Left ventricle myocardium inferior (tissue), 1 donor: ENCODE measurements around the gene CD48. TPM values are rescaled to one million over a fixed set of nuclear protein-coding genes. Genes with fewer than 3 reads are reported as not detected.
"Not testable (repeated sequence)": the region's sequence is repeated elsewhere in the genome, so short reads cannot be mapped to it uniquely, and the experiment has no call there.

Experiments used
- DNase-seq: peaks from one replicate; pipeline ENCODE4 v3.0.0-alpha.2; 2020
- H3K27ac ChIP-seq: fragments of 200-600 bp; replicated peaks from 2 replicates; pipeline ENCODE4 v1.8.0; 2021
- H3K27me3 ChIP-seq: fragments of 200-600 bp; 2 replicates; pipeline ENCODE4 v1.8.0; 2021; ENCODE audit warnings: low read depth
- H3K36me3 ChIP-seq: fragments of 200-600 bp; 2 replicates; pipeline ENCODE4 v1.8.0; 2021
- H3K4me1 ChIP-seq: fragments of 200-600 bp; 2 replicates; pipeline ENCODE4 v1.8.0; 2021
- H3K4me3 ChIP-seq: fragments of 200-600 bp; 2 replicates; pipeline ENCODE4 v1.8.0; 2021; ENCODE audit warnings: mild to moderate bottlenecking, moderate library complexity
- H3K9me3 ChIP-seq: fragments of 200-600 bp; replicated peaks from 2 replicates; pipeline ENCODE4 v1.8.0; 2021
- intact Hi-C: fragments of 100-400 bp; cut with micrococcal nuclease; formaldehyde crosslinking; loops from one replicate; pipeline ENCODE4 v1.11.0; 2022
- total RNA-seq: library from RNA; stranded (reverse); fragmentation: NEBNext Ultra II Directional; extraction: Animal tissue kit (Norgen Biotek cat#: 25700); gene quantifications from one replicate; pipeline ENCODE4 v1.2.1, GENCODE V29; 2021
- TF ChIP-seq, protein P1 (sequence below): fragments of 200-600 bp; IDR thresholded peaks from 2 replicates; pipeline ENCODE4 v1.8.0; 2021; ENCODE audit warnings: antibody characterized with exemption, mild to moderate bottlenecking, borderline replicate concordance
- donor health status: DM: no; HTN: yes; CAD: no; lungs with severe emphysema.

CD48 gene
- total RNA-seq, 1 donor from 2014 or later: 1.3 TPM

DNA sequence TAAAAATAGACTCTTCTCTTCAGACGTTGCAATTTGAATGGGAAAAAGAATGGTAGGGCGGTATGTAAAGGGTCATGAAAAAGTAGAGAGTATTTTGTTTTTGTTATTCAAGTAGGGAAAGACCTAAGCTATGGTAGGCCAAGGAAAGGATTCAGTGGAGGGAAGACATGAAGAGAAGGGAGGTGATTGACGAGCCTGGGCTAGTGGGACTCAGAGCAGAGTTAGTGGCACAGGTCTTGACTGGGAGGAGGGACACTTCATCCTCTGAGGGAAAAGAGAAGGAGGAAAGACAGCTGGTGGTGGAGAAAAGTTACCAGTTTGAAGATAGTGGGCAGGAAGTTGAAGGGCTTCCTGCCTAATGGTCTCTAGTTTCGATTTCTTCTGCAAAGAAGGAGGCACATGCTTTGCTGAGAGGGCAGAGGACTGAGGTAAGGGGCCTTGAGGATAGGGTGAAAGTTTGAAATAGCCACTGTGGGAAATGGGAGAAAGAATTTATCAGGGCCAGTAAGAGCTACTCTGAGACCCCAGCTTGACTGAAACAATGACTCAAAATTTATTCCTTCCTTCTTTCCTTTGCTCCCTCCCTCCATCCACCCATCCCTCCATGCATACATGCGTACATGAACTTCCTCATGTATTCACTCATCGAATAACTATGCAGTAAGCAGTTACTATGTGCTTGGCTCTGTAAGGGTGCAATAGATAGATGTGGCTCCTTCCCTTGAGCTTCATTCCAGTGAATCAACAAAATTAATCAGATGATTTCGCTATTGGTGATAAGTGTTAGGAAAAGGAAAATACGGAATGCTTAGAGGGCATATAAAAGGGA lies 4.2 kb downstream of the CD48 start:
- no peak overlapping the region for H3K4me3 ChIP-seq
- intact Hi-C loops: no loop called here
- TF ChIP-seq, protein P1, sequence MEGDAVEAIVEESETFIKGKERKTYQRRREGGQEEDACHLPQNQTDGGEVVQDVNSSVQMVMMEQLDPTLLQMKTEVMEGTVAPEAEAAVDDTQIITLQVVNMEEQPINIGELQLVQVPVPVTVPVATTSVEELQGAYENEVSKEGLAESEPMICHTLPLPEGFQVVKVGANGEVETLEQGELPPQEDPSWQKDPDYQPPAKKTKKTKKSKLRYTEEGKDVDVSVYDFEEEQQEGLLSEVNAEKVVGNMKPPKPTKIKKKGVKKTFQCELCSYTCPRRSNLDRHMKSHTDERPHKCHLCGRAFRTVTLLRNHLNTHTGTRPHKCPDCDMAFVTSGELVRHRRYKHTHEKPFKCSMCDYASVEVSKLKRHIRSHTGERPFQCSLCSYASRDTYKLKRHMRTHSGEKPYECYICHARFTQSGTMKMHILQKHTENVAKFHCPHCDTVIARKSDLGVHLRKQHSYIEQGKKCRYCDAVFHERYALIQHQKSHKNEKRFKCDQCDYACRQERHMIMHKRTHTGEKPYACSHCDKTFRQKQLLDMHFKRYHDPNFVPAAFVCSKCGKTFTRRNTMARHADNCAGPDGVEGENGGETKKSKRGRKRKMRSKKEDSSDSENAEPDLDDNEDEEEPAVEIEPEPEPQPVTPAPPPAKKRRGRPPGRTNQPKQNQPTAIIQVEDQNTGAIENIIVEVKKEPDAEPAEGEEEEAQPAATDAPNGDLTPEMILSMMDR: no peak
- no peaks in the 10 kb centered on the region for H3K4me1 ChIP-seq
- H3K27me3 ChIP-seq: peaks cover 51% of the 10 kb centered on the region
- peak overlapping the region; percentile 33 for H3K27ac ChIP-seq
- no peaks in the 10 kb centered on the region for H3K9me3 ChIP-seq
- no peak for DNase-seq
- H3K36me3 ChIP-seq: no peaks in the 10 kb centered on the region

- no peak overlapping the region for H3K27ac ChIP-seq
- H3K4me1 ChIP-seq: no peaks in the 10 kb centered on the region
- no peak for DNase-seq
- intact Hi-C loops: no loop called here
- H3K27me3 ChIP-seq: peaks cover 44% of the 10 kb centered on the region
- H3K4me3 ChIP-seq: no peak overlapping the region
- no peaks in the 10 kb centered on the region for H3K36me3 ChIP-seq
- TF ChIP-seq, protein P1: no peak
- no peaks in the 10 kb centered on the region for H3K9me3 ChIP-seq
Measured at GRCh38 chr1:160706526-160707235, 4.9 kb downstream of the CD48 start.

DNA sequence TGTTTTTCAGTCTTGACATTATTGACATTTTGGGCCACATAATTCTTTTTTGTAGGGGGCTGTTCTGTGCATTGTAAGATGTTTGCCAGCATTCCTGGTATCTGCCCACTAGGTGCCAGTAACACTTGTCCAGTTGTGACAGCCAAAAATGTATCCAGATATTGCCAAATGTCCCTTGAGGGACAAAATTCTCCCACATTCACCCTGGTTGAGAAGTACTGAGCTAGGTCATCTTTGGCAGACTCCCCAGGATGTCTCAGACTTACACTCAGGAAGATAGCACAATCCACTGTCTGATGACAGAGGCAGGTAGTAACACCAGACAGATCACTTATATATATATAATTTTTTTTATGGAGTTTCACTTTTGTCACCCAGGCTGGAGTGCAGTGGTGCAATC lies 5.9 kb downstream of the CD48 start:
- intact Hi-C loops: no loop called here
- Histone ChIP-seq H3K4me1 (no peaks in the 10 kb centered on the region), H3K9me3 (no peaks in the 10 kb centered on the region), H3K27me3 (peaks cover 34% of the 10 kb centered on the region), H3K27ac (no peak overlapping the region), H3K36me3 (no peaks in the 10 kb centered on the region), H3K4me3 (no peak overlapping the region)
- DNase-seq: no peak
- TF ChIP-seq, protein P1: no peak

- intact Hi-C loops, H3K4me3 ChIP-seq, H3K4me1 ChIP-seq, H3K36me3 ChIP-seq, H3K9me3 ChIP-seq, DNase-seq, H3K27ac ChIP-seq: not testable (repeated sequence)
- peaks cover 29% of the 10 kb centered on the region for H3K27me3 ChIP-seq
Measured at GRCh38 chr1:160705212-160705621, 6.4 kb downstream of the CD48 start.

DNA sequence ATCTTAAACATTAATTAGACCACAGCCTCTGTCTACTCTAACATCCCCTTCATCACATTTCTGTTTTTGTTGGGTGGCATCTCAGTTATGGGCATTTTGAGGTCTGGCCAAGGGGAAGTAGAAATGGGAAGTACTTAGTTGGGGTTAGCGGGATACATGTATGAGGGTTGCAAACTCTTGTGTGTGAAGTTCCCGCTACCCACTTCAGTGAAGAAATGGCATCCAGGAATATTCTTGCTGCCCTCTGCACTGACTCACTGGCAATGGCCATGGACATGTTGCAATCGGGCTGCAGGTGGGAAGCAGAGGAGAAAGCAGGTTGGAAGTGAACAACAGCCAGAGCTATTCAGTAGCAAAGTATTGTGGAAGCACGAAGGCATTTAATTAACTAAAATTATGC lies 7.4 kb downstream of the CD48 start:
- DNase-seq: peak; percentile 19
- Histone ChIP-seq H3K9me3 (no peaks in the 10 kb centered on the region), H3K27me3 (peaks cover 22% of the 10 kb centered on the region), H3K4me3 (no peak overlapping the region), H3K36me3 (no peaks in the 10 kb centered on the region), H3K27ac (no peak overlapping the region), H3K4me1 (no peaks in the 10 kb centered on the region)
- TF ChIP-seq, protein P1: no peak
- intact Hi-C loops: no loop called here

- no peaks in the 10 kb centered on the region for H3K36me3 ChIP-seq
- H3K27ac ChIP-seq: no peak overlapping the region
- intact Hi-C loops: no loop called here
- peaks cover 14% of the 10 kb centered on the region for H3K27me3 ChIP-seq
- no peaks in the 10 kb centered on the region for H3K9me3 ChIP-seq
- DNase-seq: no peak
- TF ChIP-seq, protein P1: no peak
- no peaks in the 10 kb centered on the region for H3K4me1 ChIP-seq
- no peak overlapping the region for H3K4me3 ChIP-seq
Measured at GRCh38 chr1:160702100-160702499, 9.5 kb downstream of the CD48 start.

DNA sequence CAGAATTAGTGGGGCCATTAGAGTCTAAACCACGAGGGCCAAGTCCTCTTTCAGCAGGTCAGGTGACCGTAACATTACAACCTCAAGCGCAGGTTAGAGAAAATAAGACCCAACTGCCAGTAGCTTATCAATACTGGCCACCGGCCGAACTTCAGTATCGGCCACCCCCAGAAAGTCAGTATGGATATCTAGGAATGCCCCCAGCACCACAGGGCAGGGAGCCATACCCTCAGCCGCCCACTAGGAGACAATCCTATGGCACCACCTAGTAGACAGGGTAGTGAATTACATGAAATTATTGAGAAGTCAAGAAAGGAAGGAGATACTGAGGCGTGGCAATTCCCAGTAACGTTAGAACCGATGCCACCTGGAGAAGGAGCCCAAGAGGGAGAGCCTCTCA lies 19.2 kb downstream of the CD48 start:
- H3K4me3 ChIP-seq, H3K27ac ChIP-seq, H3K9me3 ChIP-seq, DNase-seq, H3K36me3 ChIP-seq, H3K4me1 ChIP-seq, intact Hi-C loops: not testable (repeated sequence)
- peaks cover 16% of the 10 kb centered on the region for H3K27me3 ChIP-seq
